NCI-H2196 treated with DMSO at 0.1 percent for 48 hours (cell line): Measurements from ENCODE around the gene KLHL1.

Experiments
- DNase-seq: peaks from one replicate; lab custom pipeline; 2025; ENCODE audit not compliant: unreplicated experiment; lab: John Stamatoyannopoulos, UW

Gene KLHL1

DNA sequence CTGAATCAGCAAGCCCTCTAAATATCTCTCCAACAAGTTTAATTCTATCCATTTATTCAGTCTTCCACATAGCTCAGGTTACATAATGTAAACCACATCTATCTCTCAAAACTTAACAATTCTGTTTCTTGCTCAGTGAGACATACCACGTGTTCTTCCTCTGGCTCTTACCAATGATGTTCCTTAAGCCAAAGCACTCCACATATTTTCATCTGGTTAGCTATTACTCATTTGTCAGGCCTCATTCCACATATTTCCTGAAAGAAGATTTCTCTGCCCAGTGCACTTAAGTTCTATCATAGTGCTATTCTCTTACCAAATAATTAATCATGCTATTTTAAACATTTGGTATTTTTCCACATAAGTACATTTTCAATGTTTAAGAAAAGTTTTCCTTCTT, 403.9 kb downstream of the KLHL1 start:
- no peak for DNase-seq

- no peak for DNase-seq
Observed at GRCh38 chr13:69690999-69691398, 417.3 kb downstream of the KLHL1 start.

- DNase-seq = no peak
Observed at GRCh38 chr13:69683921-69684686, 424.1 kb downstream of the KLHL1 start.

DNA sequence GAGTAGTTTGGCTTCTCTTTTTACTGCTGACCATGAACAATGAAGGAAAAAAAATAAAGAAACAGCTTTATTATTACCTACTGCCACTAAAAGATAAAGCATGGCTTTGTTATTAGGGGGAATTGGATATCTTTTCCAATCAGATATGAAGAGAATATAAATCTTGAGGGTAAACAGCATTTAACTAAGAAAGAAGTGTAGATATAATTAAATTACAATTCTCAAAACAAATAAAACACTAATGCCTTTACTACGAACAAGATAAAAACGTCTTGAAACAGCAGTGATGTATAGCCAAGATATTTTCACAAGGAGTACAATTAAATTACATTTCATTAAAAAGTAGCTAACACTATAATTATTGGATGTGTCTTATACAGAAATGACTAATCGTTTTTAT, 426.5 kb downstream of the KLHL1 start:
- DNase-seq = no peak

DNA sequence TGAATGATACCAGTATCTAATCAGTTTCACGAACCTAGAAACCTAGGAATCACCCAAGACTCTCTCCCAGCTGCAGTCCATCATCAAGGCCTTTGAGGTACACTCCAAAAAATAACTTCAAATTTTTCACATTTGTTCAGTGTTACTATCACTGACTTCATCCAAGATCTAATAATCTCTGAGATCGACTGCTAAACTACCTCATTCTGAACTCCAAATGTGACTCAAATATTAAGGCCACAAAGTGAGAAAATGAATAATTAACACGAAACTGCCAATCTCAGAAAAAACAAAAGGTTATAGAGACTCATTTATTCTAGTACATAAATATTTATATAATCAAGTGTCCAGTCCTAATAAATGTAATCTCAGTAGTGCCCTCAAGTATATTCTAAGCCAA, 430.9 kb downstream of the KLHL1 start:
- no peak for DNase-seq

- no peak for DNase-seq
Observed at GRCh38 chr13:69676286-69676685, 432.0 kb downstream of the KLHL1 start.

DNA sequence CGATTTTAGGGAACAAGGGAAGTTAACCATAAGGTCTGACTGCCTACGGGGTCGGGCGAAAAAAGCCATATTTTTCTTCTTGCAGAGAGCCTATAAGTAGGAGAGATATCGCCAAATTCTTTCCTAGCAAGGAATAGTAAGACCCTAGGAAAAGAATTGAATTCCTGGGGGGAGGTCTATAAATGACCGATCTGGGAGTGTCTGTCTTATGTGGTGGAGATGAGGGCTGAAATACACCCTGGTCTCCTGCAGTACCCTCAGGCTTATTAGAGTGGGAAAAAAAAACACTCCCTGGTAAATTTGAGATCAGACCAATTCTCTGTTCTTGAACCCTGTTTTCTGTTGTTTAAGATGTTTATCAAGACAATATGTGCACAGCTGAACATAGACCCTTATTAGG, 448.1 kb downstream of the KLHL1 start:
- DNase-seq = no peak

DNA sequence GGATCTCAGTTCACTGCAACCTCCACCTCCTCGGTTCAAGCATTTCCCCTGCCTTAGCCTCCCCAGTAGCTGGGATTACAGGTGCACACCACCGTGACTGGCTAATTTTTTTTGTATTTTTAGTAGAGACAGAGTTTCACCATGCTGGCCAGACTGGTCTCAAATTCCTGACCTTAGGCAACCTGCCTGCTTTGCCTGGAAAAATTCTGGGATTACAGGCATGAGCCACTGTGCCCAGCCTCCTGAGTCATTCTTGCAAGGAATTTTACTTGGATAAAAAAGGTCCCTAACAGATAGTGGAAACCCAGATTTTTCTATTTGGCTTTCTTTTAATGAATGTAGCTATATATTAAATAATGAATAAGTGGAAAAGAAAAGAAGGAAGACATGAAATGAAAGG, 450.6 kb downstream of the KLHL1 start:
- no peak for DNase-seq

GRCh38 chr13:69654392-69654791, 453.9 kb downstream of the KLHL1 start:
- no peak for DNase-seq
